HEK293 (cell line): ENCODE results near the gene GOLGA3.

ENCODE experiments used
- PRDM10 ChIP-seq: fragments of 450-650 bp; formaldehyde crosslinking; IDR thresholded peaks from 2 replicates; pipeline ENCODE4 v1.5.1; 2016; ENCODE audit warnings: missing biosample characterization, missing genetic modification characterization
- ZNF560 ChIP-seq: fragments of 450-650 bp; formaldehyde crosslinking; IDR thresholded peaks from 2 replicates; pipeline ENCODE4 v1.5.1; 2017; ENCODE audit warnings: missing biosample characterization, missing genetic modification characterization, borderline replicate concordance
- TF ChIP-seq, protein P1 (sequence below): fragments of 450-650 bp; formaldehyde crosslinking; IDR thresholded peaks from 2 replicates; pipeline ENCODE4 v1.5.1; 2016; ENCODE audit warnings: missing biosample characterization, missing genetic modification characterization
- TF ChIP-seq, protein P2 (sequence below): fragments of 450-650 bp; formaldehyde crosslinking; IDR thresholded peaks from 2 replicates; pipeline ENCODE4 v1.5.1; 2017; ENCODE audit warnings: missing biosample characterization, missing genetic modification characterization

GRCh38 chr12:132814232-132814631, 14.4 kb downstream of the GOLGA3 start:
- TF ChIP-seq, protein P1, sequence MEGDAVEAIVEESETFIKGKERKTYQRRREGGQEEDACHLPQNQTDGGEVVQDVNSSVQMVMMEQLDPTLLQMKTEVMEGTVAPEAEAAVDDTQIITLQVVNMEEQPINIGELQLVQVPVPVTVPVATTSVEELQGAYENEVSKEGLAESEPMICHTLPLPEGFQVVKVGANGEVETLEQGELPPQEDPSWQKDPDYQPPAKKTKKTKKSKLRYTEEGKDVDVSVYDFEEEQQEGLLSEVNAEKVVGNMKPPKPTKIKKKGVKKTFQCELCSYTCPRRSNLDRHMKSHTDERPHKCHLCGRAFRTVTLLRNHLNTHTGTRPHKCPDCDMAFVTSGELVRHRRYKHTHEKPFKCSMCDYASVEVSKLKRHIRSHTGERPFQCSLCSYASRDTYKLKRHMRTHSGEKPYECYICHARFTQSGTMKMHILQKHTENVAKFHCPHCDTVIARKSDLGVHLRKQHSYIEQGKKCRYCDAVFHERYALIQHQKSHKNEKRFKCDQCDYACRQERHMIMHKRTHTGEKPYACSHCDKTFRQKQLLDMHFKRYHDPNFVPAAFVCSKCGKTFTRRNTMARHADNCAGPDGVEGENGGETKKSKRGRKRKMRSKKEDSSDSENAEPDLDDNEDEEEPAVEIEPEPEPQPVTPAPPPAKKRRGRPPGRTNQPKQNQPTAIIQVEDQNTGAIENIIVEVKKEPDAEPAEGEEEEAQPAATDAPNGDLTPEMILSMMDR (tag by site-specific recombination) = no peak
- no peak for TF ChIP-seq ZNF560 (tag by site-specific recombination)
- TF ChIP-seq, protein P2, sequence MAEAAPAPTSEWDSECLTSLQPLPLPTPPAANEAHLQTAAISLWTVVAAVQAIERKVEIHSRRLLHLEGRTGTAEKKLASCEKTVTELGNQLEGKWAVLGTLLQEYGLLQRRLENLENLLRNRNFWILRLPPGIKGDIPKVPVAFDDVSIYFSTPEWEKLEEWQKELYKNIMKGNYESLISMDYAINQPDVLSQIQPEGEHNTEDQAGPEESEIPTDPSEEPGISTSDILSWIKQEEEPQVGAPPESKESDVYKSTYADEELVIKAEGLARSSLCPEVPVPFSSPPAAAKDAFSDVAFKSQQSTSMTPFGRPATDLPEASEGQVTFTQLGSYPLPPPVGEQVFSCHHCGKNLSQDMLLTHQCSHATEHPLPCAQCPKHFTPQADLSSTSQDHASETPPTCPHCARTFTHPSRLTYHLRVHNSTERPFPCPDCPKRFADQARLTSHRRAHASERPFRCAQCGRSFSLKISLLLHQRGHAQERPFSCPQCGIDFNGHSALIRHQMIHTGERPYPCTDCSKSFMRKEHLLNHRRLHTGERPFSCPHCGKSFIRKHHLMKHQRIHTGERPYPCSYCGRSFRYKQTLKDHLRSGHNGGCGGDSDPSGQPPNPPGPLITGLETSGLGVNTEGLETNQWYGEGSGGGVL = no peak
- no peak for TF ChIP-seq PRDM10
